Limb (tissue), 2 donors: ENCODE measurements around the gene MAP3K12.
"Not testable (repeated sequence)": the region's sequence is repeated elsewhere in the genome, so short reads cannot be mapped to it uniquely, and the experiment has no call there.

ENCODE experiments used
- DNase-seq, 2 donors: peaks; one replicate each; pipeline ENCODE4 v3.0.0-alpha.2; 2016; ENCODE audit errors: extremely low spot score in 2 of 2

MAP3K12 gene, protein sequence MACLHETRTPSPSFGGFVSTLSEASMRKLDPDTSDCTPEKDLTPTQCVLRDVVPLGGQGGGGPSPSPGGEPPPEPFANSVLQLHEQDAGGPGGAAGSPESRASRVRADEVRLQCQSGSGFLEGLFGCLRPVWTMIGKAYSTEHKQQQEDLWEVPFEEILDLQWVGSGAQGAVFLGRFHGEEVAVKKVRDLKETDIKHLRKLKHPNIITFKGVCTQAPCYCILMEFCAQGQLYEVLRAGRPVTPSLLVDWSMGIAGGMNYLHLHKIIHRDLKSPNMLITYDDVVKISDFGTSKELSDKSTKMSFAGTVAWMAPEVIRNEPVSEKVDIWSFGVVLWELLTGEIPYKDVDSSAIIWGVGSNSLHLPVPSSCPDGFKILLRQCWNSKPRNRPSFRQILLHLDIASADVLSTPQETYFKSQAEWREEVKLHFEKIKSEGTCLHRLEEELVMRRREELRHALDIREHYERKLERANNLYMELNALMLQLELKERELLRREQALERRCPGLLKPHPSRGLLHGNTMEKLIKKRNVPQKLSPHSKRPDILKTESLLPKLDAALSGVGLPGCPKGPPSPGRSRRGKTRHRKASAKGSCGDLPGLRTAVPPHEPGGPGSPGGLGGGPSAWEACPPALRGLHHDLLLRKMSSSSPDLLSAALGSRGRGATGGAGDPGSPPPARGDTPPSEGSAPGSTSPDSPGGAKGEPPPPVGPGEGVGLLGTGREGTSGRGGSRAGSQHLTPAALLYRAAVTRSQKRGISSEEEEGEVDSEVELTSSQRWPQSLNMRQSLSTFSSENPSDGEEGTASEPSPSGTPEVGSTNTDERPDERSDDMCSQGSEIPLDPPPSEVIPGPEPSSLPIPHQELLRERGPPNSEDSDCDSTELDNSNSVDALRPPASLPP

DNA sequence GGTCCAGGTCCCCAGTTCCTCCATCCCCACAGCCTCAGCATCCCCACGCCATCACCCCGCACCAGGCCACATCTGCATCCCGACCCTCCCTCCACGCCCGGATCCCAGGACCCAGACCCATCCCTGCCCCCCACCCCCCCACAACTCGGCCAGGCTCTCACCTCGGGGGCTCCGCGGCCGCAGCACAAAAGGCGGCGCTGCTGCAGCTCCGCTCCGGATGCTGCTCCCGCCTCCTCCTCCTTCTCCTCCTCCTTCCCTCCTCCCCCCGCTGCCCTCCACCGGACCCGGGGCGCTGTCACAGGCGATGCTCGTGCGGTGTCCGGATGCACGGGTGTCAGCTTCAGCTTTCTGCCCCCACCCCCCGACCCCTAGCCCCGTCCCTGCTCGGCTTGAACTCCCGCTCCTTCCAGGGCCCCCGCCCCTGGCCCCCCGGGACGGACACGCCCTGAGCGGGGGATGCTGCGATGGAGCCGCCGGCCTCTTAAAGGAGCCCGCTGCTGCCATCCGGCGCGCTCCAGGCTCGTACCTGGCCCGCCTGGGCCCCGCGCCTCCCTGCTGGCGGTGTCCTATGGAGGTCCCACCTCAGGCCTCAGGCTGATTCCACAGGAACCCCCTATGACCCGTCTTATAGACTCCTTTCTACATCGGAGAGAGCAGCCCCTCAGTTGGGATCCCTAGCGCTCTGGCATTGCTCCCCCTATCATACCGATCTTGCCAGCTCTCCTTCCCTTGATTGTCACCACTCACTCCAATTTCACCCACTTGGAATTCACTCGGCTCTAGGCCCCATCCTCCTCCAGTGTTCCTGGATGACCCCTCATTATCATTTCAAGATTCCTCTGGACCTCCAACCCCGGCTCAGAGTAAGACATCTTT, at the start of gene MAP3K12:
Gene MAP3K12 (minus strand): TSS at position 193 of the 876 bp plus-strand sequence. CDS start 12,067 bp downstream, outside the sequence.
- DNase-seq: peak; percentile 50 to 83

DNA sequence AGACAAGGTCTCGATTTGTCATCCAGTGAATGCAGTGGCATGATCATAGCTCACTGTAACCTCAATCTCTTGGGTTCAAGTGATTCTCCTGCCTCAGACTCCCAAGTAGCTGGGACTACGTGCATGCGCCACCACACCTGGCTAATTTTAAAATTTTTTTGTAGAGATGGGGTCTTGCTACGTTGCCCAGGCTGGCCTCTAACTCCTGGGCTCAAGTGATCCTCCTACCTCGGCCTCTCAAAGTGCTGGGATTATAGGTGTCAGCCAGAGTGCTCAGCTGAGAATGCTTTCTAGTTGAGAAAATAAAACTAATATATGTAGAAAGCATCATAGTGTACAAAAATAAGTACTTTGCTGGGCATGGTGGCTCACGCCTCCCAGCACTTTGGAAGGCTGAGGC, 49.1 kb upstream of the MAP3K12 start:
- not testable (repeated sequence) for DNase-seq

DNA sequence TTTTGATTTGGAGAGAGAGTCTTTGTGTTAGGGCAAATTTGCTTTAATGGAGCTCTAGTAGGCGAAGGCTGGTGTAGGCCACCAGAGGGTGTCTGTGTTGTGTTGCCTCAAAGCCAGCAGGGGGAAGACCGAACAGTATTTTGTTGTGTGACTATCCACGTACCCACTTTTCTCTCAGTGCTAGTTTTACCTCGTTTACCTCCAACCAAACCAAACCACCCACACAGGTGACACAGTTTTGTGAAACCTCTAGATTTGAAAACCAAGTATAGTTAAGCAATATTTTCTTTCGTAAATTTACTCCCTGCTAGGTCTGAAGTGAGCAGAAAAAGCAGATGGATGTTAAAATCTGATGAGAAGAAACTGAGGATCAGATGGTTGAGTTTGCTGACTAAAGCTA, 44.3 kb upstream of the MAP3K12 start:
- DNase-seq: peak; percentile 69 to 71

DNA sequence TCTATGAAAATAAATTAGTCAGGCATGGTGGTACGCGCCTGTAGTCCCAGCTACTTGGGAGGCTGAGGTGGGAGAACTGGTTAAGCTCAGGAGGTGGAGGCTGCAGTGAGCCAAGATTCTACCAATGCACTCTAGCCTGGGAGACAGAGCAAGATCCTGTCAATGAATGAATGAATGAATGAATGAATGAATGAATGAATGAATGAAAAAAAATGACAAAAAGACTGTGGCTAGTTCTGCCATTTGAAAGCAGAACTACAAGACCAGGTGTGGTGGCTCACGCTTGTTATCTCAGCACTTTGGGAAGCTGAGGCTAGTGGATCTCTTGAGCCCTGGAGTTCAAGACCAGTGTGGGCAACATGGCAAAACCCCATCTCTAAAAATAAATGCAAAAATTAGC, 40.3 kb upstream of the MAP3K12 start:
- DNase-seq: no peak

DNA sequence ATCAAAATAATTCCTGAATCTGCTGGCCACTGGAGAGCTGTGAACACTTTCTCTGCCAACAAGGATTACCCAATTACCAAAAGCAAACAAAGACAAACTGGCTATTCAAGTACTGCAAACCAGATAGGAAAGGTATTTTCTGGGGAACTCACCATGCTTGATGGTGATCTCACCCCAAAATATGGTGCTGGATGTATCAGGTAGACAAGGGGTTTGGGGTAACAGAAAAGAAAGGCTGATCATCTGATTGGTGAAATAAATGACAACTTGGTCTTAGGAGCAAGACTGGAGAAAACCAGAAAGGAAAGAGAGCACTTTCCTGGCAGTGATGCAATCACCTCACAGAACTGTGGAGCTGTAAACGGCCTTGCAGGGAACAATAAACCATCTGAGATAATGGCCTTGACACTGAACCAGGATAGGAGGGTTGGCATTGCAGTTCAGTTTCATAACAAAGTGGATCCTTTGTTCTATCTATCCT, 39.0 kb upstream of the MAP3K12 start:
- DNase-seq: no peak

DNA sequence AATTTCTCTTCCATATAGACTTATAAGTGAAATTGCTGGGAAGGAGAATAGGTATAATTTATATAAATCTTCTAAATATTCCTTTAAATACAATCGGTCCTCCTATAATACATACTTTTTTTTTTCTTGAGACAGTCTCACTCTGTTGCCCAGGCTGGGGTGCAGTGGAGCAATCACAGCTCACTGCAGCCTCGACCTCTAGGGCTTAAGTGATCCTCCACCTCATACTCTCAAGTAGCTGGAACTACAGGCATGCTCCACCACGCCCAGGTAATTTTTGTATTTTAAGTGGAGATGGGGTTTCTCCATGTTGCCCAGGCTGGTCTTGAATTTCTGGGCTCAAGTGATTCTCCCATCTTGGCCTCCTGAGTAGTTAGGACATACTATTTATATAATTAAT, 37.7 kb upstream of the MAP3K12 start:
- no peak for DNase-seq

DNA sequence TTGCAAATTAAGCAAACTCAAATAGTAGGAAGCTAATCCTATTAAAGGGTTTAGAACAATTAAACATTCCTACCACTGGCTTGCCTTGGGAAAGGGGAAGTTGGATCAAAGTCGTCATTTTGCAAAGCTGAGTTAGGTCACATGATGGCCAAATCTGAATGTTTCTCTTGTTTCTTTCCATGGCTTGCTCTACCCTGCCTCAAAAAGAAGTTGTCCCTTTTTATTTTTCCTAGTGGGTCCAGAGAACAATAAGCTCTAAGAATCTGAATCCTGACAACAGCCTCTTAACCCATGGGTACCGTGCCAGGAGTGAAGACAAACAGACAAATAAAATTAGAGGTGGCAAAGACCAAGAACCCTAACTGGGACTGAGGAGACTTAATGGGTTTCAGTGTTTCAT, 34.2 kb upstream of the MAP3K12 start:
- no peak for DNase-seq

DNA sequence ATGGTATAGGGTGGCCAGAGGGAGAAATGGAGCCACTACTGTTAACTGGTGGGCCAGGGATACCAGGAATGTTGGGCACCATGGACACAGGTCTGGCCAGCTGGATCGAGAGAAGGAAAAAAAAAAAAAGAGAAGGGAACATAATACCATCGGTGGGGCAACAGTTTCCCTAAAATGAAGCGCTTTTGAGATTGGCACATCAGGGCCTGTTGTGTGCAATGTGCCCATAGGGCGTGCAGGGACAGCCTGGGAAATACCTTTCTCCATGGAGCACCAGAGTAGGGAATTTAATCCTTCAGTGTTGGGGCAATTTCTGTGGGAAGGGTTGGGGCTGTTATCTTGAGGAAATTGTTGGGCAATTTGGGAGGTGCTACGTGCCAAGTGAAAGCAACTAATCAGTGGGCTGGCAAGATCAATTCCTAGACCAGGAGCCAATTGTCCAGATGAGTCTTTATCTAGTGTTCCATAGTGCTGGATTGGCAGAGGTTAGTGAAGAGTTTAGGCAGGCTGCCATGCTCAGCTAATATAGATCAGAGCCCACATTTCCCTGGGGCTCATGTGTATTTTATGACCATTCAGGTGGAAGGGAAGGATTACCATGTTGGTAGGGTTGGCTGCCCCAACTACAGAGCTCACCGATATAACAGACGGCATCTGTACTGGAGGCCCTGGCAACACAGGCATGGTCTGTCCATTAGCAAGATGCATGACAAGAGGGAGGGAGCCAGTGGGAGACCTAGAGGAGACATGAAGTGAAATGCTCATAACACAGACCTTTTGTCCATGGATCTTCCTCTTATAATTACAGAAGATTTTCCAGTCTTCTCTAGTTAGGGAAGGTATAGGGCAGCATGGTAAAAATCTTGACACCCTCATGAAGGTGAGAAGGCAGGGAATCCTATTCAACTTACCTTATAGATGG, 33.5 kb upstream of the MAP3K12 start:
- DNase-seq: no peak

DNA sequence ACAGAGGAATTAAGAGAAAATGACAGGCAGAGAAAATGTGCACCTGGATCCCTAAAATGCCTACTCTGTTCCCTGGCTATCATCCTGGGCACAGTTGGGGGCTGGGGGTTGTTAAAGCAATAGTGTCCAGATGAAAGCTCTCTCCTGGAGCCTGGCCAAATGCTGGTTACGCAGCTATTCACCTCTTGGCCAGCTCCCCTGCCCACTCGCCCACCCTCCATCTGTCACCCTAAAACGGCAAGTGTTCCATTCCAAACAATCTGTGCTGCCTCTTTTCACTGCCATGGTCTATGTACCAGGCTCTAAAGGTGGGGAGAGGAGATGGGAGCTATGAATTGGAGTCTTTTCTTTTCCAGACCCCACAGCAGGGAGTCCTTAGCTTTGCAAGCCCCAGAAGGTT, 32.8 kb upstream of the MAP3K12 start:
- DNase-seq: no peak

DNA sequence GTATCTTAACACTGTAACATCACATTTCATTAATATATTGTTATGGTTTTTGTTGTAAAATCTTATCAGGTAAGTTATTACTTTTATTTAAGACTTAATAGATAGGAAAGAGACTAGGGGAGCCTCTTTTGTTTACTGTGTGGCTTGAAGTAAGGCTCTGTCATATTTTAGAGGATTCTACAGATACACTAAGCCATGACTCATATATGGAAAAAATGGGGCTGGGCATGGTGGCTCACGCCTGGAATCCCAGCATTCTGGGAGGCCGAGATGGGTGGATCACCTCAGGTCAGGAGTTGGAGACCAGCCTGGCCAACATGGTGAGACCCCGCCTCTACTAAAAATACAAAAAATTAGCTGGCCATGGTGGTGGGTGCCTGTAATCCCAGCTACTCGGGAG, 31.7 kb upstream of the MAP3K12 start:
- DNase-seq: no peak

DNA sequence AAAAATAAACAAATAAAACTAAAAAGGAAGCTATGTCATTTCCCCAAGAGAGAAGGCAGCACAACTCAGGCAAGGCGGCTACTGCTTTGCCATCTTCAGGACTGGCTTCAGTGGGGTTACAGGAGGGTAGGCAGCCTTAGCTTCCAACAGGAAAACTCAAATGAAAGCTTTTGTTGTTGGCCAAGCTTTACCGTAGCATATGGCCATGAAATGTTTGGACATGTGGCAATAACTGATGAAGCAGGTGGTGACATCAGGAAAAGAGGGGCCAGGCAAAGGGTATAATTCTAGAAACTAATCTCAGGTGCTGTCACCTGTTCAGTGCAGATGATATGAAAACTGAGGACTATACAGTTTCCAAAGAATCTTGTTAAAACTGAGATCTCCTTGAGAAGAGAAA, 30.8 kb upstream of the MAP3K12 start:
- DNase-seq: no peak

DNA sequence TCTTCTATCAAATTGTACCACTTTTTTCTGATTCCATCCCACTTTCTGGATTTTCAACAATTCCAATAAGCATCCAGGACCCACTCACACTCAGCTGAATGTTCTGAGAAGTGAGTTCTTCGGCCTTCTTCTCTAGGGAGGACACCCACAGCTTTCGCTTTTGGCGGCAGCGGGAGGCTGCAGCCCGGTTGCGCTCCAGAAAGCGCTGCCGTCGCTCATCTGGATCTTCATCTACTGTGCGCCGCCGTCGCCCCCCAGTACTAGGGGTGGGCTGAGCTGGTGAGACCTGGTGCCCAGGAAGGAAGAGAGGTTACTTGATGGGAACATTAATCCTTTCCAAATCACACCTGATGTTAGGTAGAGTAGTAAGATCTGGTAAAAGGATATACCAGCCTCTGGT, 25.2 kb upstream of the MAP3K12 start:
- no peak for DNase-seq

DNA sequence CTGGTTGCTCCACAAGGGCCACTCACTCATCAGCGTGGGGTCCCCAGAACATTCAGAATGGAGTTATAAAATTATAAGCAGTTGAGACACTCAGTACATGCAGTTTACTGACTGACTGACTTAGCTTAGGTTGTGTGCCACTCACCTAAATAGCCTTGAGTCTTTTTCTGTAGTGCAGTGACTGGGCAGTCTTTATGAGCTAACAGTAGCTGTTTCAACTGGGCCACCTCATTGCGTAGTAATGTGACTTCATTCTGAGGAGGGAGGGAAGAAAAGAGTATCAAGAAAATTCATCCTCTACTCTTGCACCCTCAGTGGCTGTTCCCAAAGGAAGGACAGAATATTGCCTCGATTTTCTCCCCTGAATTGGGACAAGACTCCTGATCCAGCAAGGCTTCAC, 23.9 kb upstream of the MAP3K12 start:
- DNase-seq: no peak

DNA sequence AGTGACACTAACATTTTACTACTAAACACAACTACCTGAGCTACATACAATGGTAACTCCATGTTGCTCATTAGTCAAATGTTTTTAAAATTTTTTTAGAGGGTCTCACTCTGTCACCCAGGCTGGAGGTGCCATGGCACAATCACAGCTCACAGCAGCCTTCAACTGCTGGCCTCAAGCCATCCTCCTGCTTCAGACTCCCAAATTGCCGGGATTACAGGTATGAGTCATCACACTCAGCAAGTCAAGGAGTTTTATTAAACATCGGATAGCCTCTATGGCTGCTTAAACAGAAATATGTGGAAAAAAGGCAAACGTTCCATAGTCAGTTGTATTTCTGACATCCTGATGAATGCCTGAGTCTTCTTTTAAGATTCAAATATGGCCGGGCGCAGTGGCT, 19.1 kb upstream of the MAP3K12 start:
- DNase-seq: no peak

DNA sequence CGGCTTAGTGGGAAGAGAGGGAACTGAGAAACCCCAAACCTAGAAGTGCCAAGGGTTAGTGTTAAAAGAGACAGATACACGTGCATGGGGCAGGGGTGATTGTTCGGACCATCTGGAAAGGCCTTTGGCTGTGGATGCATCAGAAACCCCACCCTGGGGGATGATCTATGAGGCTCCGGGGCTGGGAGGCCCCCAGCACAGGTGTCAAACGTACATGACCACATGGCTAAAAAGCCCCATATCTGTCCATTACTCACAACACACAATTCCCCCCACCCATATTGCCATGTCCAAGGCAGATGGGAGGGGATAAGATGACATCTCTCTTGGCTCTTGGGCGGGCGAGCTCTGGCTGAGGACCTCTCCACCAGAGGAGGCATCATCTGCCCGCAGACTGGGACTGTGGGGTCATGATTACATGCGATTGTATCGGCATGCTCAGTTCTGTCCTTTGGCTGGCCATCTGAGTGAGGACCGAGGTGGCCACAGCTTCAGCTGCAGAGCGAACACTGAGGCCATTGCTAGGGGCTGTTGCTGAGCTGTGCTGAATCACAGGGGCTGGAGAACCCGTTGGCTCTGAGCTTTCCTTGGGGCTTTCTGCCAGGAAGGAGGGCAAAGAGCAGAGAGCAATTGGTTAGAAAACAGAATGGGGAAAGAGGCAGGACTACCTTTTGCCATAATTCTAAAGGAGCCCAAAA, 17.6 kb upstream of the MAP3K12 start:
- DNase-seq: no peak

DNA sequence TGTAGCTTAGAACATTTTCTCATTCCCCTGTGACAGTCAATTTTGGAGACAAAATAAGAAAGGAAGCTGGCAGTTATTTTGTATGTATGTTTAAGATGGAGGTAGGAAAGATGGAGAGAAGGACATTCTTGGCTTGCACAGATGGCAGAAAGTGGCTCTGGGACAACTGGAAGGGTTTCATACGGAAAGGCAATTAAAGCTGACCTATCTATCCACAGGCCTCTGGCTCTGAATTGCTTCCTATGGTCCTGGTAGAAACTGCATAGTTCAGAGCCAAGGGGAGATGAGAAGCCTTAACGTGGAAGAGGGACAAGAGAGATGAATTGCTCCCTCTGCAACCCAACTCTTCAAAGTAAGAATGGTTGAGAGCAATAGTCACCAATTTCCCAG, 16.0 kb upstream of the MAP3K12 start:
- DNase-seq: no peak

DNA sequence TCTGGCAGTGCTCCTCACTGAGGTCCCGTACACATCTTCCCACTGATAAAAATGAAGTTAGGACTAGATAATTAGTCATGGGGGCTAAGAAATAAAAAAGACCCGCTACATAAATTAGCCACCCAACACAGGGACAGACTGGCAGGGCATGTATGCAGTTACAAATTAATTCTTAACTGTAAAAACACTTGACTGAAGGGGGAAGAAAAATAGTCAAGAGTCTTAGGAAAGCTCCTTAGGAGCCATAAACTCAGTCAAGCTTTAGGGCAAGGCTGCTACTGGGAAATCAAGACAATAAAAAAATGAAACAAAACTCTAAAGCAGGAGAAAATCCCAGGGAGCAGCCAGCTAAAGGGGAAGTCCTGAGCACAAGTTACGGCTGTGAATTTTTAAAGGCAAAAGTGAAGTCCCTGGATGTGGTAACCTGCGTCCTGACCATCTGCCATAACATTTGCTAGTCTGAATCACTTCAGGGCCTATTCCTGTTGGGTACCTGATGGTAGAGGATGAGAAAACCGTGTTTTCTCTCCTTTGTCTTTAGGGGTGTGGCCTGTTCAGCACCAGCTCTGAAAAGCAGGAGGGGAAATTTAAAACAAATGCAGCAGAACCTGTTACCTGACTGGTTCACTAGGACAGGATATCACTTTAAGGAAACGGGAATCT, 15.5 kb upstream of the MAP3K12 start:
- DNase-seq: no peak

DNA sequence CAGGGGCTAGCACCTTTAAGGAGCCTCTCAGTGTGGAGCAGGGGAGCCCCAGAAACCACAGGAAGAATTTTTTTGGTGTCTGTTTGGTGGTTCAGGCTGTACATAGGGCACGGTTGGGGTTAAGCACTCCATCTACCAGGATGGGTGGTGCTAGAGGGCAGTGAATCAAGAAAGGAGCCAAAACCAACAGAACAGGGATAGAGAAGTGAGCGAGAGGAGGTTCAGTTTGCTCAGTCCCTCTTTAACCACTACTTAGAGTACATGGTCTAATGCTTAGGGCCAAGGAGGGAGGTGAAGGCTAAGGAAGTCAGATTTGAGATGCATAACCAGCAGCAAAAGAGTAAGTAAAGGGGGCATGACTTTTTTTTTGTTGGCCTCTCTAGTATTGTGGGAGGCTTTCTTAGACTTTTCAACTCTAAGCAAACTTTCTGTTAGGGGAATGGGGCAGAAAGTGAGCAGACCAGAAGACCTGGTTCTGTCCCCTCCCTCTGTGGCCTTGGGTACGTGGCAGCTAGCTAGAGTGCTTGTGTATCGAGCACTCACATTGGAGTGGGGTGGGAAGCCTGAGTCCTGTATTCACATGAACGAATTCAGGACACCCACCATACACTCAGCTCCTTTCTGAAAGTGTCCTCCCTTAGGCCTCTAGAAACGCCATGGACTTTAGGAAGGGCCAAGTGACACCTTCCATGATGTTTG, 14.6 kb upstream of the MAP3K12 start:
- DNase-seq: no peak
